Central memory CD8-positive, alpha-beta T cell (primary cell): ENCODE measurements around the gene CST4.

ENCODE experiments used
- ATAC-seq: fragments of 150-1000 bp; cut with Tn5 transposase; replicated peaks from 2 replicates; pipeline ENCODE4 v1.10.0; 2022; ENCODE audit warnings: mild to moderate bottlenecking, moderate FRiP score, moderate number of reproducible peaks; ENCODE audit not compliant: poor library complexity, severe bottlenecking; ENCODE audit errors: extremely low read depth
- DNase-seq, 2 donors: peaks; one replicate each; pipeline ENCODE4 v3.0.0; 2021; ENCODE audit warnings: low spot score in 2 of 2
- H3K27ac Mint-ChIP-seq: one replicate; pipeline ENCODE4 v1.8.0; 2022; ENCODE audit warnings: low read depth, mild to moderate bottlenecking, moderate library complexity, mixed read lengths
- H3K27me3 Mint-ChIP-seq: one replicate; pipeline ENCODE4 v1.8.0; 2022; ENCODE audit warnings: mixed read lengths
- H3K36me3 Mint-ChIP-seq: one replicate; pipeline ENCODE4 v1.8.0; 2022; ENCODE audit warnings: mild to moderate bottlenecking, moderate library complexity, mixed read lengths; ENCODE audit not compliant: insufficient read depth
- H3K4me1 Mint-ChIP-seq: one replicate; pipeline ENCODE4 v1.8.0; 2022; ENCODE audit warnings: mixed read lengths
- H3K4me3 Mint-ChIP-seq: one replicate; pipeline ENCODE4 v1.8.0; 2022; ENCODE audit warnings: mild to moderate bottlenecking, moderate library complexity, mixed read lengths
- H3K9me3 Mint-ChIP-seq: one replicate; pipeline ENCODE4 v1.8.0; 2022; ENCODE audit warnings: mixed read lengths

CST4 gene

GRCh38 chr20:23655491-23656211 lies 33.2 kb downstream of the CST4 start:
- no peak overlapping the region for H3K27ac Mint-ChIP-seq

GRCh38 chr20:23654717-23655116 lies 34.1 kb downstream of the CST4 start:
- H3K9me3 Mint-ChIP-seq = no peaks in the 10 kb centered on the region
- DNase-seq = no peak
- H3K4me3 Mint-ChIP-seq = no peak overlapping the region
- ATAC-seq = no peak
- H3K36me3 Mint-ChIP-seq = no peaks in the 10 kb centered on the region
- peaks cover 20% of the 10 kb centered on the region for H3K27me3 Mint-ChIP-seq
- no peaks in the 10 kb centered on the region for H3K4me1 Mint-ChIP-seq
- H3K27ac Mint-ChIP-seq = no peak overlapping the region

More at GRCh38 chr20:23655491-23656211, 33.2 kb downstream of the CST4 start:
- no peak for DNase-seq
- no peak overlapping the region for H3K4me3 Mint-ChIP-seq
- ATAC-seq = no peak
- H3K9me3 Mint-ChIP-seq = no peaks in the 10 kb centered on the region
- no peaks in the 10 kb centered on the region for H3K36me3 Mint-ChIP-seq
- peaks cover 20% of the 10 kb centered on the region for H3K27me3 Mint-ChIP-seq
- no peaks in the 10 kb centered on the region for H3K4me1 Mint-ChIP-seq

GRCh38 chr20:23654000-23654399 lies 34.8 kb downstream of the CST4 start:
- Mint-ChIP-seq H3K4me3 (no peak overlapping the region), H3K27ac (no peak overlapping the region), H3K36me3 (no peaks in the 10 kb centered on the region), H3K4me1 (no peaks in the 10 kb centered on the region), H3K9me3 (no peaks in the 10 kb centered on the region), H3K27me3 (peaks cover 20% of the 10 kb centered on the region)
- no peak for DNase-seq
- ATAC-seq = no peak

GRCh38 chr20:23653400-23653938 lies 35.4 kb downstream of the CST4 start:
- no peak for ATAC-seq
- DNase-seq = no peak
- H3K4me3 Mint-ChIP-seq = no peak overlapping the region
- no peaks in the 10 kb centered on the region for H3K9me3 Mint-ChIP-seq
- peaks cover 20% of the 10 kb centered on the region for H3K27me3 Mint-ChIP-seq
- no peaks in the 10 kb centered on the region for H3K4me1 Mint-ChIP-seq
- no peaks in the 10 kb centered on the region for H3K36me3 Mint-ChIP-seq
- no peak overlapping the region for H3K27ac Mint-ChIP-seq

- no peaks in the 10 kb centered on the region for H3K9me3 Mint-ChIP-seq
- H3K27ac Mint-ChIP-seq = no peak overlapping the region
- no peaks in the 10 kb centered on the region for H3K4me1 Mint-ChIP-seq
- no peaks in the 10 kb centered on the region for H3K36me3 Mint-ChIP-seq
- no peak for DNase-seq
- H3K4me3 Mint-ChIP-seq = no peak overlapping the region
- H3K27me3 Mint-ChIP-seq = peaks cover 20% of the 10 kb centered on the region
- no peak for ATAC-seq
Measured at GRCh38 chr20:23652926-23653325, 35.9 kb downstream of the CST4 start.

- DNase-seq = no peak
- H3K36me3 Mint-ChIP-seq = no peaks in the 10 kb centered on the region
- no peaks in the 10 kb centered on the region for H3K4me1 Mint-ChIP-seq
- ATAC-seq = no peak
- no peaks in the 10 kb centered on the region for H3K9me3 Mint-ChIP-seq
- no peak overlapping the region for H3K27ac Mint-ChIP-seq
- H3K4me3 Mint-ChIP-seq = no peak overlapping the region
- peaks cover 20% of the 10 kb centered on the region for H3K27me3 Mint-ChIP-seq
Measured at GRCh38 chr20:23652371-23652770, 36.5 kb downstream of the CST4 start.

GRCh38 chr20:23651117-23651516 lies 37.7 kb downstream of the CST4 start:
- no peak for ATAC-seq
- DNase-seq = no peak
- Mint-ChIP-seq H3K27me3 (peaks cover 20% of the 10 kb centered on the region), H3K9me3 (no peaks in the 10 kb centered on the region), H3K4me3 (no peak overlapping the region), H3K36me3 (no peaks in the 10 kb centered on the region), H3K27ac (no peak overlapping the region), H3K4me1 (no peaks in the 10 kb centered on the region)

- no peak for DNase-seq
- no peak for ATAC-seq
- no peak overlapping the region for H3K4me3 Mint-ChIP-seq
- no peaks in the 10 kb centered on the region for H3K4me1 Mint-ChIP-seq
- H3K36me3 Mint-ChIP-seq = no peaks in the 10 kb centered on the region
- H3K27ac Mint-ChIP-seq = no peak overlapping the region
- H3K27me3 Mint-ChIP-seq = peaks cover 20% of the 10 kb centered on the region
- H3K9me3 Mint-ChIP-seq = no peaks in the 10 kb centered on the region
Measured at GRCh38 chr20:23649830-23650417, 38.9 kb downstream of the CST4 start.

GRCh38 chr20:23649242-23649641 lies 39.6 kb downstream of the CST4 start:
- H3K27ac Mint-ChIP-seq = no peak overlapping the region
- no peaks in the 10 kb centered on the region for H3K4me1 Mint-ChIP-seq
- peaks cover 13% of the 10 kb centered on the region for H3K27me3 Mint-ChIP-seq
- no peak overlapping the region for H3K4me3 Mint-ChIP-seq
- H3K36me3 Mint-ChIP-seq = no peaks in the 10 kb centered on the region
- DNase-seq (no peak), ATAC-seq (no peak)
- H3K9me3 Mint-ChIP-seq = no peaks in the 10 kb centered on the region

- Mint-ChIP-seq H3K27ac (no peak overlapping the region), H3K9me3 (no peaks in the 10 kb centered on the region), H3K27me3 (no peaks in the 10 kb centered on the region)
Measured at GRCh38 chr20:23647346-23647745, 41.5 kb downstream of the CST4 start.

GRCh38 chr20:23646106-23646873 lies 42.5 kb downstream of the CST4 start:
- ATAC-seq (no peak), DNase-seq (no peak)

More at GRCh38 chr20:23647346-23647745, 41.5 kb downstream of the CST4 start:
- Mint-ChIP-seq H3K36me3 (no peaks in the 10 kb centered on the region), H3K4me1 (no peaks in the 10 kb centered on the region), H3K4me3 (no peak overlapping the region)
- DNase-seq (no peak), ATAC-seq (no peak)

GRCh38 chr20:23645575-23645974 lies 43.3 kb downstream of the CST4 start:
- H3K36me3 Mint-ChIP-seq = no peaks in the 10 kb centered on the region
- DNase-seq = no peak
- no peaks in the 10 kb centered on the region for H3K27me3 Mint-ChIP-seq
- no peaks in the 10 kb centered on the region for H3K4me1 Mint-ChIP-seq
- no peak for ATAC-seq
- H3K27ac Mint-ChIP-seq = no peak overlapping the region
- no peak overlapping the region for H3K4me3 Mint-ChIP-seq
- H3K9me3 Mint-ChIP-seq = no peaks in the 10 kb centered on the region

More at GRCh38 chr20:23646106-23646873, 42.5 kb downstream of the CST4 start:
- no peaks in the 10 kb centered on the region for H3K9me3 Mint-ChIP-seq
- no peaks in the 10 kb centered on the region for H3K27me3 Mint-ChIP-seq
- H3K4me1 Mint-ChIP-seq = no peaks in the 10 kb centered on the region
- H3K36me3 Mint-ChIP-seq = no peaks in the 10 kb centered on the region
- no peak overlapping the region for H3K27ac Mint-ChIP-seq
- H3K4me3 Mint-ChIP-seq = no peak overlapping the region
